Hematopoietic multipotent progenitor cell (in vitro differentiated cells): Measurements from ENCODE around the gene GPR35. TPM values are rescaled to one million over a fixed set of nuclear protein-coding genes. Genes with fewer than 3 reads are reported as not detected.

ENCODE experiments used
- DNase-seq, 3 donors: peaks; one replicate each; pipeline ENCODE4 v3.0.0-alpha.2; 2011 to 2015; ENCODE audit warnings: low read depth in 2 of 3, low spot score in 2 of 3
- total RNA-seq: library from RNA; depleted of rRNA; stranded (reverse); fragments of >200 nt; gene quantifications from one replicate; pipeline ENCODE4 v1.2.3, GENCODE V29; 2012

Gene GPR35
- total RNA-seq, 1 donor, result 7.8 TPM

DNA sequence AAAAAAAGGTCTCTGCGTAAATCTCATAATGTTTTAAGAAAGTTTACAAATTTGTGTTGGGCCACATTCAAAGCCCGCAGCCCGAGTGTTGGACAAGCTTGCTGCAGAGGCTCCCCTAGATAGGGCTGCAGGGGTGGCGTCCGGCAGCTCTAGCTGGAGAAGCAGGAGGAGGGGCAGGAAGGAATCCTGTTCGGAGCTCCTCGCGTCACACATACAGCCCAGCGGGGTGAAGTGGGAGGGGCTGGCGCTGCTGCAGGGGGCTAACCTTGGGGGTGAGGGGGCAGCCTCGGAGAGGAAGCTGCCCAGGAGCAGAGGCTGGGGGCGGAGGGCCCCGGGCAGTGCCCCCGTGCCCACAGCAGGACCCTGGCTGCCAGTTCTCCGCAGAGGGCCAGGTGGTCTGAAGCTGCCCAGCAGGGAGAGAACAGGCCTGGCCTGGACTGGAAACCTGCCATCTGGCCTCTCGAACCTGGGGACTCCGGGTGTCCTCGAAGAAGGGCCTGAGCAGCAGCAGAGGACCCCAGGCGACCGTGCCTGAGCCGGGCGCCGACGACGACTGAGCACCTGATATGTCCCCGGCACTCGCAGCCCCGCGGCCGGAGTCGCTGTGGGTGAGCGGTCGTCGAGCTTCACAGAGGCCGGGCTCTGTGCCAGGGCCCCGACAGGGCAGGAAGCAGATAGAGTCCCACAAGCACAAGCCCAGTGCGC is 2.6 kb upstream of the GPR35 start:
- DNase-seq, result peak; percentile 47 to 89 (median 86)

DNA sequence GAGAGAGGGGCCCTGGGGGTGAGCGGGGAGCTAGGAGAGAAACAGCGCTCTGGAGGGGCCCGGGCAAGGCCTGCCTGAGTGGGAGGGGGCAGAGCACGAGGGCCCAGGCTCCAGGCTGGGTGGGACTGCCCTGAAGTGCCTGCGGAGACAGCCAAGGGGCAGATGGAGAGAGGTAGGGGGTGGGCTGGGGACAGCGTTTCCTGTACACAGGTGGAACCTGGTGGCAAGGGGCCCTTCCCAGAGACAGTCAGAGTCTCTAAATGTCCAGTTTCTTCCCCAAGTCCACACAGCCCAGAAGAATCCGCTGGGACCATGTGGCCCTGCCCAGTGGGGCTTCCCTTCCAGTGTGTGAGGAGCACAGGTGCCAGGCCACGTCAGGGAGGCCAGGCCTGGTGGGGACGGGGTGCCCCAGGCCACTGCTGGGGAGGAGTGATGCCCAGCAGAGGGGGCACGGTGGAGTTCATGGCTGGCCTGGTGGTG is 1.7 kb upstream of the GPR35 start:
- DNase-seq, result no peak

DNA sequence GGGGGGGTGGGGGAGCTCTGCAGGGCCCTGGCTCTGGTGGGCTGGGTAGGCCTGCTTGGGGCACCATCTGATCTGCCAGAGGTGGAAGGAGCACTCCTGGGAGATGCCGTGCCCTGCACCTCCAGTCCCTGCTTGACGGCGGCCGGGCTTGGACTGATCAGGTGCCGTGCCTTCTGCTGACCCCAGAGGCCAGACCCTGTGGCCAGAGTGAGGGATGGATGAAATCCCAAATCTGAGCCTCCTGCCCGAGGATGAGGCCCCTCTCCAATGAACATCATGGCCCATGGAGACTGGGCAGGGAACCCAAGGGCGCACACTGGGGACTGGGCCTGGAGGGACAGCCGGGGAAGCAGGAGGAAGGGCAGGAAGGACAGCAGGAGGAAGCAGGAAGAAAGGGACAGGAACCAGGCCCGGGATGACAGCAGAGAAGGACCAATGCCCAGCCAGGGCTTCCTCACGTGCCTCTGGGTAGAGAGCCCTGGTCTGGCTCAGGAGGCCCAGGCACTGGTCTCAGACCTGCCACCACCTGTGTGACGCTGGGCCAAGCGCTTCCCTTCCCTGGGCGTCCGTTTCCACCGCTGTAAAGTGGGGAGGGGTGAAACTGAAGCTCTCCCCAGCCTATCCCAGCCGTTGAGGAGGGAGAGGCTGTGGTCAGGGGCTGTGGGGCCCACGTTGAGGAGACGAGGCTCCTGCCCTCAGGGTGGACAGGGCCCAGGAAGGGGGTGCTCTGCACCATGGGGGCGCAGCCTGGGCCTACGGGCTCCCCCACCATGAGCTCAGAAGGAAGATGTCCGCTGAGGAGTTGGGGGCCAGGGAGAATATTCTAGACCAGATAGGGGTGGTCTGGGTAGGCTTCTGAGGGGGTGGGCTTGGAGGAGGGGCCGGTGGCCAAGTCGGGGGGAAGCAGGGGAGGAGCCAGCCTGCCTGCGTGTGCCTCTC is 1.0 kb upstream of the GPR35 start:
- no peak for DNase-seq

DNA sequence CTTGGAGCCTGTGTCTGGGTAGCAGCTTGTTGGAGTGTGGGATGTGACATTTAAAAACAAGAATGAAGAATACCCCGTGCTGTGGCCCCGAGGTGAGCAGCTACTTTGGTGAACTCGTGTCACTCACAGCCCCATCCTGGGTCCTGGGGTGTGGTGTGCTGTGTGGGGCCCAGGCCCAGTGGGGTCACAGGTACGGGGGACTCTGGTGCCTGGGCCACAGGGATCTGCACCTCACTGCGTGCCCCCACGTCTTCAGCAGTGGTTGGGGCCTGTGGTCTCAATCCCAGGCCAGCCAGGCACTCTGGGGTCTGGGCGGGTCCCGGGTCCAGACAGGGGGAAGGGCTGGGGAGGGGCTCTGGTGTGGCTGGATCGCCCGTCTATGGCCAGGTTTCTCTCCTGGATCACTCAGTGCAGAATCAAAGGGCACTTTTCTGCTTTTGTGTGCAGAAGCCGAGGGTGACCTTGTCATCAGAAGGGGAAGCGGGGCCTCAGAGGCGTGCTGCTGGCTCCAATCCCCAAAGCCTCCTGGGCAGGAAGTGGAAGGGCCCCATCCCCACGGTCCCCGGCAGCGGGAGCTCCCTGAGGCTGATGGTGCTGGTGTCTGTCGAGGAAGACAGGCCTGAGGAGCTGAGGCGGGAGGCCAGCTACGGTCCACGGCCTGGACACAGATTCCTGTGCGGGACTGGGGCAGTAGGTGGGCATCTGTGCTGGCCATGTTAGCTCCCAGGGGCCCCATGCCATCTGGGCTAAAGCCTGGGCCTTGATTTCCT is 1.4 kb downstream of the GPR35 start:
- peak in 1 of 3 donors; percentile 65 for DNase-seq

DNA sequence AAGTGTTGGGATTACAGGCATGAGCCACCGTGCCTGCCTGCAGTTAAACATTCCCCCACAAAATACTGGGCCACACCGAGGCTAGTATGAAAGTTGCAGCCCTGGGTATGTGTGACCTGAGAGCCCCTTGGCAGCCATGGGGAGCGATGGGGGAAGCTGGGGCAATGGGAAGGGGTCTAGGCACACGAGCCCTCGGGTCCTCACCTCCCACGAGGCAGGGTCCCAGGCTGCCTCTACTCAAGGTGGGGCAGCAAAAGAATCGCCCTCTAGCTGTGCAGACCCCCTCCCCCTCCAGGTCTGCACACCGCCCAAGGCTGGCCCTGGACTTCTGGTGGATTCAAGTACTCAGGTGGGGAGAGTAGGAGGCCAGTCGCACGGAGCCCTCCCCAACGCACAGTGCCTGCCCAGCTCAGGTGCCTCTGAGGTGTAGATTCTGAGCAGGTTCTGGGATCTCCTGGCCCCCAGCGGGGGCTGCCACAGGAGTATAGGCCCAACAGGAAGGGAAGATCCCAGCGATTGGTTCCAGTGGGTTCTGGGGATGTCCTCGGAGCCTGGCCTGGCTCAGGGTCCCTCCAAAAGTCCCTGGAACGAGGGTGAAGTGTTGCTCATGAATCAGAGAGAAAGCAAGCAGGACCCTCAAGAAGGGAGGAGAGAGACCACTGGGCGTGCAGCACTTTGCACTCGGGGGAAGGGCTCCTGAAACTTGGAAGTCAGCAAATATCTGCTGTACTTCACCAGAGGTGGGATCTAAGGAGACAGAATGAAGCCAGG is 2.6 kb downstream of the GPR35 start:
- DNase-seq, result no peak

DNA sequence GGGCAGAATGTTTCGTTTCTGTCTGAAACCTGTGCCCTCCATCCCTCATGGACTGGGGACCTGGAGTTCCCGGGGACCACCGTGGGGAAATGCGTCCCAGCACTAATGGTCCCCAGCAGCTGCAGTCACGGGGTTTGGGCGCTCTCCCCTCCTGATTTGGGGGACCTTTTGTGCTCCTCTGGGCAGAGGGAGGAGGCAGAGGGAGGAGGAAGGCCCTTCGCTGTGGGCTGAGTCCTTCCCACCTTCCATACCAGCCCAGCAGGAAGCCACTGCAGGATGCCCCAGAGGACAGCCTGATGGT is 3.2 kb downstream of the GPR35 start:
- no peak for DNase-seq

GRCh38 chr2:240628808-240629618 is 3.7 kb downstream of the GPR35 start:
- DNase-seq, result no peak

DNA sequence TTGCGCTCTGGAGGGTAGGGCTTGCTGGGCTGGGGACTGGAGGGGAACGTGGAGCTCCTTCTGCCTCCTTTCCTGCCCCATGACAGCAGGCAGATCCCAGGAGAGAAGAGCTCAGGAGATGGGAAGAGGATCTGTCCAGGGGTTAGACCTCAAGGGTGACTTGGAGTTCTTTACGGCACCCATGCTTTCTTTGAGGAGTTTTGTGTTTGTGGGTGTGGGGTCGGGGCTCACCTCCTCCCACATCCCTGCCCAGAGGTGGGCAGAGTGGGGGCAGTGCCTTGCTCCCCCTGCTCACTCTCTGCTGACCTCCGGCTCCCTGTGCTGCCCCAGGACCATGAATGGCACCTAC is 4.3 kb downstream of the GPR35 start:
- no peak for DNase-seq

GRCh38 chr2:240629968-240630770 is 4.9 kb downstream of the GPR35 start:
- DNase-seq, result no peak

GRCh38 chr2:240630771-240631547 is 5.7 kb downstream of the GPR35 start:
- DNase-seq, result no peak

- DNase-seq, result no peak
Measured at GRCh38 chr2:240631548-240632305, 6.4 kb downstream of the GPR35 start.

GRCh38 chr2:240632306-240632721 is 7.0 kb downstream of the GPR35 start:
- no peak for DNase-seq

GRCh38 chr2:240635121-240635997 is 10.1 kb downstream of the GPR35 start:
- DNase-seq, result no peak

- no peak for DNase-seq
Measured at GRCh38 chr2:240635998-240636547, 10.8 kb downstream of the GPR35 start.

- DNase-seq, result no peak
Measured at GRCh38 chr2:240636563-240637115, 11.4 kb downstream of the GPR35 start.
